Measurements from ENCODE around the gene HDAC6. TPM values are rescaled to one million over a fixed set of nuclear protein-coding genes. Genes with fewer than 3 reads are reported as not detected.

HDAC6 gene
- 35.2 and 41.4 TPM in 2 replicates for total RNA-seq

GRCh38 chrX:48801280-48802088 is at the start of gene HDAC6:
Gene HDAC6 (plus strand): TSS chrX:48802067. CDS start chrX:48802693, 626 bp downstream.

GRCh38 chrX:48761674-48762471 is 40.0 kb upstream of the HDAC6 start, which contains the start of gene GLOD5:
Gene GLOD5 (plus strand): TSS chrX:48761747. CDS start chrX:48761791, 44 bp downstream.

GRCh38 chrX:48786341-48786800 is 15.5 kb upstream of the HDAC6 start, which contains the start of gene GATA1:
Gene GATA1 (plus strand): TSS chrX:48786590. CDS start chrX:48791110, 4,520 bp downstream.

GRCh38 chrX:48826135-48826875 is 24.4 kb downstream of the HDAC6 start, which contains the start of gene ERAS:
Gene ERAS (plus strand): TSS chrX:48826513. CDS start chrX:48829124, 2,611 bp downstream.

GRCh38 chrX:48835524-48836329 is 33.9 kb downstream of the HDAC6 start, which contains the start of gene PCSK1N:
Gene PCSK1N (minus strand): TSS chrX:48835610. CDS start chrX:48835532, 78 bp downstream.

Other genes starting within 250 kb of the HDAC6 start
- 46.5 and 127 TPM in 2 replicates for gene RBM3, start 227.6 kb upstream of the HDAC6 start, total RNA-seq
- 91.7 and 106 TPM in 2 replicates for gene WDR13, start 204.6 kb upstream of the HDAC6 start, total RNA-seq
- under 0.01 and 0.28 TPM in 2 replicates for gene WAS, start 118.3 kb upstream of the HDAC6 start, total RNA-seq
- 1.1 and 1.7 TPM in 2 replicates for gene SUV39H1, start 105.3 kb upstream of the HDAC6 start, total RNA-seq
- not detected in 2 replicates for gene GLOD5, start 40.3 kb upstream of the HDAC6 start, total RNA-seq
- gene GATA1, start 15.5 kb upstream of the HDAC6 start, total RNA-seq, result not detected in 2 replicates
- not detected in 2 replicates for gene ERAS, start 24.4 kb downstream of the HDAC6 start, total RNA-seq
- under 0.01 and 1.4 TPM in 2 replicates for gene PCSK1N, start 33.5 kb downstream of the HDAC6 start, total RNA-seq
- gene TIMM17B, start 95.7 kb downstream of the HDAC6 start, total RNA-seq, result 22.4 and 38.3 TPM in 2 replicates
- 65.6 and 131 TPM in 2 replicates for gene PQBP1, start 95.9 kb downstream of the HDAC6 start, total RNA-seq
- gene SLC35A2, start 109.6 kb downstream of the HDAC6 start, total RNA-seq, result 18.8 and 26.4 TPM in 2 replicates
- gene PIM2, start 117.0 kb downstream of the HDAC6 start, total RNA-seq, result 5.9 and 6.5 TPM in 2 replicates
- 17.4 and 34.5 TPM in 2 replicates for gene OTUD5, start 155.5 kb downstream of the HDAC6 start, total RNA-seq
- gene KCND1, start 169.8 kb downstream of the HDAC6 start, total RNA-seq, result under 0.01 and 0.93 TPM in 2 replicates
- gene GRIPAP1, start 200.2 kb downstream of the HDAC6 start, total RNA-seq, result 23.6 and 36.5 TPM in 2 replicates
- 17.4 and 37.9 TPM in 2 replicates for gene TFE3, start 241.3 kb downstream of the HDAC6 start, total RNA-seq

Measured in nasal cavity respiratory epithelium epithelial cell of viscerocranial mucosa (primary cell).